HepG2 (cell line): Measurements from ENCODE around the gene CLPSL2. TPM values are rescaled to one million over a fixed set of nuclear protein-coding genes. Genes with fewer than 3 reads are reported as not detected.

ENCODE experiments used
- AGO1 ChIP-seq: fragments of 200-400 bp; formaldehyde crosslinking; IDR thresholded peaks from 2 replicates; pipeline ENCODE4 v1.6.1; 2017; ENCODE audit warnings: mild to moderate bottlenecking, low read depth, low read length, moderate library complexity; ENCODE audit not compliant: poor library complexity, severe bottlenecking
- ARID2 ChIP-seq: sonication (generic); formaldehyde crosslinking; IDR thresholded peaks from 2 replicates; pipeline ENCODE4 v1.8.1; 2022; ENCODE audit warnings: mild to moderate bottlenecking, missing genetic modification reagents, borderline replicate concordance
- CAMTA2 ChIP-seq: sonication (generic); formaldehyde crosslinking; IDR thresholded peaks from 2 replicates; pipeline ENCODE4 v1.4.0; 2020; ENCODE audit warnings: mild to moderate bottlenecking, missing genetic modification reagents, borderline replicate concordance
- CTCF ChIP-seq: sonication (generic); formaldehyde crosslinking; IDR thresholded peaks from 2 replicates; pipeline ENCODE4 v1.5.0; 2020; ENCODE audit warnings: mild to moderate bottlenecking, missing genetic modification reagents, moderate library complexity
- DDIT3 ChIP-seq: sonication (generic); formaldehyde crosslinking; IDR thresholded peaks from 2 replicates; pipeline ENCODE4 v1.4.0; 2020; ENCODE audit warnings: mild to moderate bottlenecking, missing genetic modification reagents
- DRAP1 ChIP-seq: IDR thresholded peaks from 2 replicates; pipeline ENCODE4 v1.6.1; 2016; ENCODE audit warnings: missing genetic modification reagents, missing compliant biosample characterization
- MBD4 ChIP-seq: IDR thresholded peaks from 2 replicates; pipeline ENCODE4 v1.6.1; 2012; ENCODE audit warnings: low read length, inconsistent platforms, borderline replicate concordance
- MBNL3 ChIP-seq: fragments of 250-450 bp; sonication (Bioruptor Pico); conservative IDR thresholded peaks from 2 replicates; pipeline ENCODE4 v1.8.0; 2022; ENCODE audit warnings: mild to moderate bottlenecking, inconsistent platforms
- MYNN ChIP-seq: sonication (generic); formaldehyde crosslinking; IDR thresholded peaks from 2 replicates; pipeline ENCODE4 v1.4.0; 2020; ENCODE audit warnings: mild to moderate bottlenecking, low read depth, missing genetic modification reagents
- NFE2L2 ChIP-seq: fragments of 150-350 bp; IDR thresholded peaks from 2 replicates; pipeline ENCODE4 v1.6.1; 2014; ENCODE audit warnings: low read length
- NFKB2 ChIP-seq: sonication (generic); formaldehyde crosslinking; IDR thresholded peaks from 2 replicates; pipeline ENCODE4 v1.4.0; 2020; ENCODE audit warnings: missing genetic modification reagents, borderline replicate concordance
- NR3C1 ChIP-seq: sonication (generic); formaldehyde crosslinking; IDR thresholded peaks from 2 replicates; pipeline ENCODE4 v1.4.0; 2020; ENCODE audit warnings: missing genetic modification reagents
- PRDM4 ChIP-seq: sonication (generic); formaldehyde crosslinking; IDR thresholded peaks from 2 replicates; pipeline ENCODE4 v1.9.0; 2021; ENCODE audit warnings: missing genetic modification reagents, borderline replicate concordance
- PTBP1 ChIP-seq: fragments of 200-400 bp; formaldehyde crosslinking; IDR thresholded peaks from 2 replicates; pipeline ENCODE4 v1.6.1; 2018; ENCODE audit warnings: low read length, low read depth; ENCODE audit not compliant: poor library complexity, severe bottlenecking
- RAD21 ChIP-seq: fragments of 450-650 bp; formaldehyde crosslinking; IDR thresholded peaks from 2 replicates; pipeline ENCODE4 v1.5.0; 2020; ENCODE audit warnings: mild to moderate bottlenecking
- RFX1 ChIP-seq: fragments of 450-650 bp; IDR thresholded peaks from 2 replicates; pipeline ENCODE4 v1.6.1; 2017
- SMAD9 ChIP-seq: sonication (generic); formaldehyde crosslinking; IDR thresholded peaks from 2 replicates; pipeline ENCODE4 v1.5.1; 2020; ENCODE audit warnings: mild to moderate bottlenecking, missing genetic modification reagents
- TCF7 ChIP-seq: sonication (generic); IDR thresholded peaks from 2 replicates; pipeline ENCODE4 v1.6.1; 2016; ENCODE audit warnings: antibody characterized with exemption, low read depth
- TOPORS ChIP-seq: sonication (generic); formaldehyde crosslinking; IDR thresholded peaks from 2 replicates; pipeline ENCODE4 v1.8.0; 2023; ENCODE audit warnings: mild to moderate bottlenecking, missing genetic modification reagents
- ZBTB42 ChIP-seq: sonication (generic); formaldehyde crosslinking; IDR thresholded peaks from 2 replicates; pipeline ENCODE4 v1.5.0; 2020; ENCODE audit warnings: mild to moderate bottlenecking, missing genetic modification reagents
- ZFP91 ChIP-seq: sonication (generic); formaldehyde crosslinking; IDR thresholded peaks from 2 replicates; pipeline ENCODE4 v1.9.0; 2022; ENCODE audit warnings: missing genetic modification reagents, mild to moderate bottlenecking, borderline replicate concordance
- ZMYM2 ChIP-seq: sonication (generic); formaldehyde crosslinking; IDR thresholded peaks from 2 replicates; pipeline ENCODE4 v1.8.0; 2022; ENCODE audit warnings: mild to moderate bottlenecking, missing genetic modification reagents
- ZNF10 ChIP-seq: sonication (generic); formaldehyde crosslinking; IDR thresholded peaks from 2 replicates; pipeline ENCODE4 v1.4.0; 2020; ENCODE audit warnings: mild to moderate bottlenecking, low read depth, missing genetic modification reagents, borderline replicate concordance
- ZNF33A ChIP-seq: sonication (generic); formaldehyde crosslinking; IDR thresholded peaks from 2 replicates; pipeline ENCODE4 v1.5.1; 2020; ENCODE audit warnings: missing genetic modification reagents, mild to moderate bottlenecking, moderate library complexity, borderline replicate concordance
- ZNF34 ChIP-seq: sonication (generic); formaldehyde crosslinking; IDR thresholded peaks from 2 replicates; pipeline ENCODE4 v1.4.0; 2020; ENCODE audit warnings: mild to moderate bottlenecking, missing genetic modification reagents, borderline replicate concordance
- ZNF569 ChIP-seq: sonication (generic); formaldehyde crosslinking; IDR thresholded peaks from 2 replicates; pipeline ENCODE4 v1.5.0; 2020; ENCODE audit warnings: mild to moderate bottlenecking, missing genetic modification reagents, moderate library complexity, borderline replicate concordance
- polyA plus RNA-seq, 8 experiments: library from polyadenylated mRNA; depleted of rRNA in 3 of 8; stranded (reverse) in 7 of 8; unstranded in 1 of 8; fragments of >200 nt; fragmentation: Illumina TruSeq in 4 of 8; extraction: Trizol in 4 of 8; gene quantifications; 2 replicates each; pipeline versions ENCODE4 v1.2.1 to v1.2.3, GENCODE V29; 2011 to 2016; ENCODE audit warnings: low read depth in 4 of 8, missing spikeins in 1 of 8, mixed read lengths in 1 of 8; ENCODE audit not compliant: insufficient read depth in 1 of 8
- total RNA-seq, 5 experiments: library from RNA; depleted of rRNA; stranded (reverse); fragments of >200 nt; fragmentation: Illumina TruSeq; extraction: Trizol; gene quantifications; 2 replicates each; pipeline ENCODE4 v1.2.3, GENCODE V29; 2016; ENCODE audit warnings: low read depth in 1 of 5

CLPSL2 gene
- total and polyA plus RNA-seq, 2 of the 13 experiments (the other 11 are each of a cell fraction or from before 2014, with no cell fraction given): not detected

- TF ChIP-seq TOPORS (CRISPR knock-in tag): 0 out of 2 replicates have a peak, but pooled peaks have one; percentile 12
- TF ChIP-seq DDIT3: no peak
- TF ChIP-seq PRDM4 (CRISPR knock-in tag): no peak
- TF ChIP-seq DRAP1 (CRISPR knock-in tag): peak; percentile 38; the same call in 1 of the 2 replicates
- 0 out of 2 replicates have a peak, but pooled peaks have one; percentile 3 for TF ChIP-seq ZBTB42 (CRISPR knock-in tag)
- TF ChIP-seq MBNL3: no peak
- TF ChIP-seq MYNN: no peak
- TF ChIP-seq ZNF33A (CRISPR knock-in tag): no peak
- no peak for TF ChIP-seq MBD4
- TF ChIP-seq RFX1: no peak; the same call in 1 of the 2 replicates
- TF ChIP-seq SMAD9 (CRISPR knock-in tag): no peak
- no peak for TF ChIP-seq CTCF
- no peak for TF ChIP-seq NR3C1 (CRISPR knock-in tag)
- no peak for TF ChIP-seq ZNF10 (CRISPR knock-in tag)
- no peak for TF ChIP-seq TCF7
- TF ChIP-seq AGO1: peak; percentile 78
- TF ChIP-seq PTBP1: peak; percentile 51
- TF ChIP-seq ZNF569 (CRISPR knock-in tag): no peak
- no peak for TF ChIP-seq NFE2L2
- no peak for TF ChIP-seq RAD21 (CRISPR knock-in tag)
- TF ChIP-seq NFKB2: no peak
- TF ChIP-seq ZNF34 (CRISPR knock-in tag): no peak
- TF ChIP-seq CAMTA2 (CRISPR knock-in tag): no peak
- no peak for TF ChIP-seq ZFP91
- TF ChIP-seq ZMYM2 (CRISPR knock-in tag): no peak
- 0 out of 2 replicates have a peak, but pooled peaks have one; percentile 77 for TF ChIP-seq ARID2 (CRISPR knock-in tag)
Measured at GRCh38 chr6:35731414-35731735, 45.0 kb upstream of the CLPSL2 start (continued).
